A549 (cell line): ENCODE measurements around the gene AHCYL2. TPM values are rescaled to one million over a fixed set of nuclear protein-coding genes. Genes with fewer than 3 reads are reported as not detected.

Experiments
- ATAC-seq, 2 experiments: fragments of 200-7000 bp in 1 of 2; fragments of >200 bp in 1 of 2; cut with Nextera tagmentation in 1 of 2; cut with Tn5 transposase in 1 of 2; 3 replicates each; pipeline versions ENCODE4 v1.8.0 to v1.9.1; 2018 to 2020; ENCODE audit warnings: mild to moderate bottlenecking in 1 of 2, moderate library complexity in 1 of 2
- CTCF ChIA-PET: fragments of 300-600 bp; sonication (Branson Sonifier 250); formaldehyde crosslinking; extraction: SDS; loops from one replicate; lab custom pipeline; 2021; ENCODE audit warnings: antibody characterized with exemption, inconsistent platforms; lab: Yijun Ruan, JAX
- POLR2A ChIA-PET: fragments of 350-600 bp; formaldehyde crosslinking; extraction: SDS; loops from one replicate; lab custom pipeline; 2021; ENCODE audit warnings: antibody characterized with exemption, inconsistent platforms; lab: Yijun Ruan, JAX
- DNase-seq, 2 experiments: peaks; one replicate each; pipeline versions ENCODE4 v3.0.0 to v3.0.0-alpha.2; 2011 to 2016; ENCODE audit warnings: low read depth in 1 of 2, low spot score in 1 of 2
- FAIRE-seq: peaks from 2 replicates; lab custom pipeline; 2011; peaks lifted over from hg19 to GRCh38; lab: Jason Lieb, UNC
- H3K27ac ChIP-seq, 2 experiments: fragments of >200 bp; sonication (Bioruptor Twin); formaldehyde crosslinking; 3 replicates each; pipeline ENCODE4 v1.5.1; 2016 to 2017
- H3K4me1 ChIP-seq: fragments of >200 bp; sonication (Bioruptor Twin); formaldehyde crosslinking; 3 replicates; pipeline ENCODE4 v1.6.1; 2016
- H3K4me2 ChIP-seq: fragments of >200 bp; sonication (Bioruptor Twin); formaldehyde crosslinking; 3 replicates; pipeline ENCODE4 v1.6.1; 2016
- H3K4me3 ChIP-seq: fragments of >200 bp; sonication (Bioruptor Twin); formaldehyde crosslinking; 3 replicates; pipeline ENCODE4 v1.5.1; 2016
- H3K9me3 ChIP-seq: fragments of >200 bp; sonication (Bioruptor Twin); formaldehyde crosslinking; 3 replicates; pipeline ENCODE4 v1.6.1; 2016
- ATOH8 ChIP-seq: fragments of 250-450 bp; sonication (Bioruptor Pico); IDR thresholded peaks from 2 replicates; pipeline ENCODE4 v1.5.0; 2020; ENCODE audit warnings: low read depth, mild to moderate bottlenecking, moderate library complexity
- CBX8 ChIP-seq: fragments of 200-600 bp; sonication (generic); IDR thresholded peaks from 2 replicates; pipeline ENCODE4 v1.6.1; 2016
- CEBPB ChIP-seq, 2 experiments: fragments of >200 bp in 1 of 2; sonication (Bioruptor Twin) in 1 of 2; formaldehyde crosslinking in 1 of 2; IDR thresholded peaks; 2 replicates each; pipeline ENCODE4 v1.6.1; 2012 to 2016
- CHD4 ChIP-seq: fragments of 200-600 bp; sonication (generic); IDR thresholded peaks from 2 replicates; pipeline ENCODE4 v1.6.1; 2016; ENCODE audit warnings: antibody characterized with exemption, mild to moderate bottlenecking, borderline replicate concordance
- EHF ChIP-seq: fragments of 250-450 bp; sonication (Bioruptor Pico); IDR thresholded peaks from 2 replicates; pipeline ENCODE4 v1.5.0; 2020; ENCODE audit warnings: mild to moderate bottlenecking
- ESRRA ChIP-seq: fragments of 150-350 bp; IDR thresholded peaks from 2 replicates; pipeline ENCODE4 v1.6.1; 2014; ENCODE audit warnings: mild to moderate bottlenecking, low read length, borderline replicate concordance
- FOSL2 ChIP-seq, 2 experiments: fragments of 450-650 bp in 1 of 2; fragments of >200 bp in 1 of 2; sonication (Bioruptor Twin) in 1 of 2; formaldehyde crosslinking; IDR thresholded peaks; 2 replicates each; pipeline versions ENCODE4 v1.5.0 to v1.6.1; 2016 to 2020; ENCODE audit warnings: mild to moderate bottlenecking in 1 of 2, moderate library complexity in 1 of 2
- HDAC2 ChIP-seq: fragments of 200-600 bp; sonication (generic); IDR thresholded peaks from 2 replicates; pipeline ENCODE4 v1.6.1; 2016
- HMGXB4 ChIP-seq: fragments of 250-450 bp; sonication (Bioruptor Pico); IDR thresholded peaks from 2 replicates; pipeline ENCODE4 v1.5.0; 2021; ENCODE audit warnings: mild to moderate bottlenecking, moderate library complexity, borderline replicate concordance
- JUNB ChIP-seq: fragments of >200 bp; sonication (Bioruptor Twin); formaldehyde crosslinking; IDR thresholded peaks from 2 replicates; pipeline ENCODE4 v1.6.1; 2016
- MAFK ChIP-seq: fragments of 450-650 bp; IDR thresholded peaks from 2 replicates; pipeline ENCODE4 v1.6.1; 2014; ENCODE audit not compliant: partially characterized antibody
- PHF8 ChIP-seq: fragments of 200-600 bp; sonication (generic); IDR thresholded peaks from 2 replicates; pipeline ENCODE4 v1.6.1; 2016; ENCODE audit warnings: low read depth, mild to moderate bottlenecking, antibody characterized with exemption, moderate library complexity, borderline replicate concordance
- RARB ChIP-seq: fragments of 250-450 bp; sonication (Bioruptor Pico); IDR thresholded peaks from 2 replicates; pipeline ENCODE4 v1.8.0; 2021; ENCODE audit warnings: mild to moderate bottlenecking, moderate library complexity
- RCOR1 ChIP-seq: fragments of 150-350 bp; IDR thresholded peaks from 2 replicates; pipeline ENCODE4 v1.6.1; 2014; ENCODE audit warnings: antibody characterized with exemption, low read length, low read depth
- TP53 ChIP-seq: fragments of 250-450 bp; sonication (Bioruptor Pico); IDR thresholded peaks from 2 replicates; pipeline ENCODE4 v1.5.0; 2021; ENCODE audit warnings: mild to moderate bottlenecking, moderate library complexity
- USF2 ChIP-seq: fragments of 450-650 bp; IDR thresholded peaks from 2 replicates; pipeline ENCODE4 v1.6.1; 2014; ENCODE audit warnings: antibody characterized with exemption
- ZC3H11A ChIP-seq: fragments of 450-650 bp; IDR thresholded peaks from 2 replicates; pipeline ENCODE4 v1.6.1; 2014; ENCODE audit warnings: antibody characterized with exemption, mild to moderate bottlenecking
- ZNF302 ChIP-seq: fragments of 250-450 bp; sonication (Bioruptor Pico); IDR thresholded peaks from 2 replicates; pipeline ENCODE4 v1.9.0; 2021; ENCODE audit warnings: inconsistent platforms, mild to moderate bottlenecking, moderate library complexity
- WGBS: methylation state at CpG from one replicate; pipeline ENCODE4 v1.1.6; 2017; ENCODE audit errors: missing lambda C conversion rate; 5-methylcytosine and 5-hydroxymethylcytosine counted together
- polyA plus RNA-seq, 4 experiments: library from polyadenylated mRNA; depleted of rRNA in 3 of 4; stranded (reverse); fragments of >200 nt; fragmentation: RNase III in 1 of 4; extraction: RNeasy Plus Mini Kit Qiagen cat#74134 plus additional on column Dnase treatment in 1 of 4; gene quantifications; 2 replicates in 3 of 4; 3 replicates in 1 of 4; pipeline ENCODE4 v1.2.3, GENCODE V29; 2011 to 2017
- TF ChIP-seq, protein P1 (sequence below): IDR thresholded peaks from 2 replicates; pipeline ENCODE4 v1.6.1; 2012
- TF ChIP-seq, protein P2 (sequence below): fragments of 200-600 bp; sonication (generic); IDR thresholded peaks from 2 replicates; pipeline ENCODE4 v1.6.1; 2016; ENCODE audit warnings: antibody characterized with exemption, mild to moderate bottlenecking, moderate library complexity
- TF ChIP-seq, protein P3 (sequence below): fragments of >200 bp; sonication (Bioruptor Twin); formaldehyde crosslinking; IDR thresholded peaks from 2 replicates; pipeline ENCODE4 v1.6.1; 2016

Gene AHCYL2
- polyA plus RNA-seq, 2 of the 4 experiments (the other 2 are of a cell fraction) = 10.8 to 25.9 TPM

DNA sequence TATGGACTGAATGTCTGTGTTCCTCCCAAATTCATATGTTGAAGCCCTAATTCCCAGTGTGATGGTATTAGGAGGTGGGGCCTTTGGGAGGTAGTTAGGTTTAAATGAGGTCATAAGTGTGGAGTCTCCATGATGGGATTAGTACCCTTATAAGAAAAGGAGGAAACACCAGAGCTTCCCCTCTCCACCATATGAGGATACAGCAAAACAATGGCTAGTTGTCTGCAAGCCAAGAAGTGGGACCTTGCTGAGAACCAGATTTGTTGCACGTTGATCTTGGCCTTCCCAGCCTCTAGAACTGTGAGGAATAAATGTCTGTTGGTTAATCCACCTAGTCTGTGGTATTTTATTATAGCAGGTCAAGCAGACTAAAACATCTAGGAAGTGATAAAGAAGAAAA is 102.2 kb downstream of the AHCYL2 start:
- CTCF ChIA-PET = interaction anchor here (1.0 to 1.8 kb wide), 4 partner anchors 16 to 108 kb away, joined by 4 to 6 read pairs (median 4); no protein-coding TSS in a partner anchor
- no peak overlapping the region for H3K4me3 ChIP-seq
- peaks cover 6% of the 10 kb centered on the region; the same call in 1 of the 3 replicates for H3K9me3 ChIP-seq
- FAIRE-seq = no peak
- POLR2A ChIA-PET = no interaction called here
- peaks cover 3% of the 10 kb centered on the region for H3K4me1 ChIP-seq
- WGBS = 74% methylated on average over 1 of the region's 1 CpG
- TF ChIP-seq, protein P1, sequence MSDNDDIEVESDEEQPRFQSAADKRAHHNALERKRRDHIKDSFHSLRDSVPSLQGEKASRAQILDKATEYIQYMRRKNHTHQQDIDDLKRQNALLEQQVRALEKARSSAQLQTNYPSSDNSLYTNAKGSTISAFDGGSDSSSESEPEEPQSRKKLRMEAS = no peak
- TF ChIP-seq RARB (CRISPR knock-in tag) = no peak
- no peak for TF ChIP-seq HDAC2
- TF ChIP-seq, protein P2, sequence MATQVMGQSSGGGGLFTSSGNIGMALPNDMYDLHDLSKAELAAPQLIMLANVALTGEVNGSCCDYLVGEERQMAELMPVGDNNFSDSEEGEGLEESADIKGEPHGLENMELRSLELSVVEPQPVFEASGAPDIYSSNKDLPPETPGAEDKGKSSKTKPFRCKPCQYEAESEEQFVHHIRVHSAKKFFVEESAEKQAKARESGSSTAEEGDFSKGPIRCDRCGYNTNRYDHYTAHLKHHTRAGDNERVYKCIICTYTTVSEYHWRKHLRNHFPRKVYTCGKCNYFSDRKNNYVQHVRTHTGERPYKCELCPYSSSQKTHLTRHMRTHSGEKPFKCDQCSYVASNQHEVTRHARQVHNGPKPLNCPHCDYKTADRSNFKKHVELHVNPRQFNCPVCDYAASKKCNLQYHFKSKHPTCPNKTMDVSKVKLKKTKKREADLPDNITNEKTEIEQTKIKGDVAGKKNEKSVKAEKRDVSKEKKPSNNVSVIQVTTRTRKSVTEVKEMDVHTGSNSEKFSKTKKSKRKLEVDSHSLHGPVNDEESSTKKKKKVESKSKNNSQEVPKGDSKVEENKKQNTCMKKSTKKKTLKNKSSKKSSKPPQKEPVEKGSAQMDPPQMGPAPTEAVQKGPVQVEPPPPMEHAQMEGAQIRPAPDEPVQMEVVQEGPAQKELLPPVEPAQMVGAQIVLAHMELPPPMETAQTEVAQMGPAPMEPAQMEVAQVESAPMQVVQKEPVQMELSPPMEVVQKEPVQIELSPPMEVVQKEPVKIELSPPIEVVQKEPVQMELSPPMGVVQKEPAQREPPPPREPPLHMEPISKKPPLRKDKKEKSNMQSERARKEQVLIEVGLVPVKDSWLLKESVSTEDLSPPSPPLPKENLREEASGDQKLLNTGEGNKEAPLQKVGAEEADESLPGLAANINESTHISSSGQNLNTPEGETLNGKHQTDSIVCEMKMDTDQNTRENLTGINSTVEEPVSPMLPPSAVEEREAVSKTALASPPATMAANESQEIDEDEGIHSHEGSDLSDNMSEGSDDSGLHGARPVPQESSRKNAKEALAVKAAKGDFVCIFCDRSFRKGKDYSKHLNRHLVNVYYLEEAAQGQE = no peak
- TF ChIP-seq ZC3H11A = no peak
- no peak for TF ChIP-seq ZNF302 (CRISPR knock-in tag)
- no peak for TF ChIP-seq ATOH8 (CRISPR knock-in tag)
- TF ChIP-seq TP53 (CRISPR knock-in tag) = no peak
- no peak for TF ChIP-seq HMGXB4 (CRISPR knock-in tag)
- TF ChIP-seq CEBPB (IDR thresholded peaks at IDR 0.05) = no peak
- TF ChIP-seq PHF8 = no peak
- no peak for TF ChIP-seq CHD4
- TF ChIP-seq, protein P3, sequence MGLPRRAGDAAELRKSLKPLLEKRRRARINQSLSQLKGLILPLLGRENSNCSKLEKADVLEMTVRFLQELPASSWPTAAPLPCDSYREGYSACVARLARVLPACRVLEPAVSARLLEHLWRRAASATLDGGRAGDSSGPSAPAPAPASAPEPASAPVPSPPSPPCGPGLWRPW = no peak
- TF ChIP-seq EHF (CRISPR knock-in tag) = no peak
- TF ChIP-seq ESRRA = no peak
- no peak for TF ChIP-seq MAFK
- no peak for TF ChIP-seq CBX8
- TF ChIP-seq, all 56 proteins: peak for 0
- H3K4me2 ChIP-seq = no peak overlapping the region
- H3K27ac ChIP-seq = no peak overlapping the region
- ATAC-seq = no peak
- no peak for DNase-seq

DNA sequence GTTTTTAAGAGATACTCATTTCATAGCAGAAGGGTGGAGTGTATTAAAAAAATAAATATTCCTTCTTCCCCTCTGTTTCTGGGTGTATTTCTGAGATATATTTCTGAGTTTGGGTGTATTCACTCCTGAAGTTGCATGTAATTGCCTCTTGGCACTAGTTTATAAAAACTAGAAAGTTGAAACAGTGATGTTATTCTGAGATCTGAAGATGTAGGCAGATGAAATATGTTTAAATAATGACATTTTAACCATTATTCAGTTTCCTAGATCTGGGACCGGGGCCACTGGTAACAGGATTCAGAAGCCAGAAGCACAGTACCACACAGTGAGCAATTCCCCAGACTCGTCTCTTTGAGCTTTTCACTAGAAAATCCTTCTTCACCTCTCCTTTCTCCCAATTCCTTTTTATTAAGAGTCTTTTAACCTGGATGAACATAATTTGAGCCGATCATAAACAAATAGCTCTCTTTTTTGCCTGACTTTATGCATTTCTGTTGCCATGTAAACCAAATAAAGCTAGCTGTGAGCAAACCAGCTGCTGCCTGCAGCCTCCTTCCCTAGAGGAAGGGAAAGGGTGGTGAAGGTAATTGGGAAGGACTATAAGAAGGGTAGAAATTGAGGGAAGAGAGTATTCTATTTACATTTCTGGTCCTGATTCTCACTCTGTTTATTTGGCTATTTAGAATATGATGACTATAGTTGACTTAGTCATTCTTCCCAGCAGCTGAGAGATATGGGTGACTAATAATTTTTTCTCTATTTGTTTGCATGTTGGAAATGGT is 107.6 kb downstream of the AHCYL2 start:
- WGBS = 47% methylated on average over 3 of the region's 3 CpGs
- peak; percentile 21 to 37 for DNase-seq
- TF ChIP-seq FOSL2 (IDR thresholded peaks at IDR 0.05) (peak; percentile 32; the same call in 1 of the 2 replicates), FOSL2 (CRISPR knock-in tag; IDR thresholded peaks at IDR 0.05) (peak; percentile 90), USF2 (no peak), HMGXB4 (CRISPR knock-in tag) (no peak), JUNB (peak; percentile 59), RCOR1 (no peak), ZNF302 (CRISPR knock-in tag) (no peak)
- Histone ChIP-seq H3K27ac (peak overlapping the region in 1 of 2 experiments; percentile 53; a peak in 3 of 6 replicates), H3K4me3 (no peak overlapping the region), H3K4me1 (peaks cover 16% of the 10 kb centered on the region), H3K9me3 (no peaks in the 10 kb centered on the region), H3K4me2 (peak overlapping the region; percentile 59)
- peak; percentile 89 to 90 for ATAC-seq
- no peak for FAIRE-seq
- CTCF ChIA-PET = interaction anchor here (0.6 to 3.5 kb wide), 6 partner anchors 11 to 114 kb away, joined by 3 to 23 read pairs (median 5); no protein-coding TSS in a partner anchor
- POLR2A ChIA-PET = interaction anchor here (0.9 kb wide), 1 partner anchor 35 kb away, joined by 3 read pairs; no protein-coding TSS in a partner anchor
